ENCODE data around the gene AP1S2.
A peak's percentile ranks its signal among the peaks of the same experiment; 100 is the strongest.

Gene AP1S2

GRCh38 chrX:15786915-15787314 lies 67.7 kb downstream of the AP1S2 start:
- FAIRE-seq: no peak
- no peak for DNase-seq (ENCODE audit: insufficient read length, low spot score)
- TF ChIP-seq POLR2AphosphoS5 (IDR thresholded peaks at IDR 0.05; ENCODE audit: low read depth, low read length) (no peak), SPI1 (IDR thresholded peaks at IDR 0.05; ENCODE audit: low read depth, low read length) (no peak), POU2F2 (IDR thresholded peaks at IDR 0.05; ENCODE audit: low read depth, low read length) (no peak), POLR2A (IDR thresholded peaks at IDR 0.05; ENCODE audit: low read depth, low read length) (no peak), PAX5 (IDR thresholded peaks at IDR 0.05; ENCODE audit: insufficient read depth, low read length, severe bottlenecking) (no peak), TAF1 (IDR thresholded peaks at IDR 0.05; ENCODE audit: low read depth, low read length) (no peak)

GRCh38 chrX:15785176-15785750 lies 69.3 kb downstream of the AP1S2 start:
- TF ChIP-seq SPI1 (IDR thresholded peaks at IDR 0.05; ENCODE audit: low read depth, low read length): no peak
- no peak for TF ChIP-seq POU2F2 (IDR thresholded peaks at IDR 0.05; ENCODE audit: low read depth, low read length)
- no peak for TF ChIP-seq TAF1 (IDR thresholded peaks at IDR 0.05; ENCODE audit: low read depth, low read length)
- no peak for TF ChIP-seq POLR2AphosphoS5 (IDR thresholded peaks at IDR 0.05; ENCODE audit: low read depth, low read length)
- TF ChIP-seq POLR2A (IDR thresholded peaks at IDR 0.05; ENCODE audit: low read depth, low read length): no peak
- TF ChIP-seq PAX5 (IDR thresholded peaks at IDR 0.05; ENCODE audit: insufficient read depth, low read length, severe bottlenecking): no peak
- no peak for DNase-seq (ENCODE audit: insufficient read length, low spot score)
- FAIRE-seq: no peak

- no peak for DNase-seq (ENCODE audit: insufficient read length, low spot score)
- TF ChIP-seq POU2F2 (IDR thresholded peaks at IDR 0.05; ENCODE audit: low read depth, low read length) (no peak), POLR2A (IDR thresholded peaks at IDR 0.05; ENCODE audit: low read depth, low read length) (0 out of 2 replicates have a peak, but pooled peaks have one; percentile 31)
- FAIRE-seq: peak; percentile 99
These were observed 72.5 kb downstream of the AP1S2 start for GRCh38 chrX:15781961-15782699.
